Measurements from ENCODE around the gene FARSB.

GRCh38 chr2:222689322-222689721 lies 33.4 kb upstream of the FARSB start:
- TF ChIP-seq, protein P1, sequence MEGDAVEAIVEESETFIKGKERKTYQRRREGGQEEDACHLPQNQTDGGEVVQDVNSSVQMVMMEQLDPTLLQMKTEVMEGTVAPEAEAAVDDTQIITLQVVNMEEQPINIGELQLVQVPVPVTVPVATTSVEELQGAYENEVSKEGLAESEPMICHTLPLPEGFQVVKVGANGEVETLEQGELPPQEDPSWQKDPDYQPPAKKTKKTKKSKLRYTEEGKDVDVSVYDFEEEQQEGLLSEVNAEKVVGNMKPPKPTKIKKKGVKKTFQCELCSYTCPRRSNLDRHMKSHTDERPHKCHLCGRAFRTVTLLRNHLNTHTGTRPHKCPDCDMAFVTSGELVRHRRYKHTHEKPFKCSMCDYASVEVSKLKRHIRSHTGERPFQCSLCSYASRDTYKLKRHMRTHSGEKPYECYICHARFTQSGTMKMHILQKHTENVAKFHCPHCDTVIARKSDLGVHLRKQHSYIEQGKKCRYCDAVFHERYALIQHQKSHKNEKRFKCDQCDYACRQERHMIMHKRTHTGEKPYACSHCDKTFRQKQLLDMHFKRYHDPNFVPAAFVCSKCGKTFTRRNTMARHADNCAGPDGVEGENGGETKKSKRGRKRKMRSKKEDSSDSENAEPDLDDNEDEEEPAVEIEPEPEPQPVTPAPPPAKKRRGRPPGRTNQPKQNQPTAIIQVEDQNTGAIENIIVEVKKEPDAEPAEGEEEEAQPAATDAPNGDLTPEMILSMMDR (conservative IDR thresholded peaks at IDR 0.05; ENCODE audit: low read depth, low read length) = no peak
- TF ChIP-seq EZH2 (IDR thresholded peaks at IDR 0.05; ENCODE audit: borderline replicate concordance, low read depth, low read length, poor library complexity, severe bottlenecking) = no peak
